ENCODE results near the gene NUAK1.
A peak's percentile ranks its signal among the peaks of the same experiment; 100 is the strongest.

NUAK1 gene

DNA sequence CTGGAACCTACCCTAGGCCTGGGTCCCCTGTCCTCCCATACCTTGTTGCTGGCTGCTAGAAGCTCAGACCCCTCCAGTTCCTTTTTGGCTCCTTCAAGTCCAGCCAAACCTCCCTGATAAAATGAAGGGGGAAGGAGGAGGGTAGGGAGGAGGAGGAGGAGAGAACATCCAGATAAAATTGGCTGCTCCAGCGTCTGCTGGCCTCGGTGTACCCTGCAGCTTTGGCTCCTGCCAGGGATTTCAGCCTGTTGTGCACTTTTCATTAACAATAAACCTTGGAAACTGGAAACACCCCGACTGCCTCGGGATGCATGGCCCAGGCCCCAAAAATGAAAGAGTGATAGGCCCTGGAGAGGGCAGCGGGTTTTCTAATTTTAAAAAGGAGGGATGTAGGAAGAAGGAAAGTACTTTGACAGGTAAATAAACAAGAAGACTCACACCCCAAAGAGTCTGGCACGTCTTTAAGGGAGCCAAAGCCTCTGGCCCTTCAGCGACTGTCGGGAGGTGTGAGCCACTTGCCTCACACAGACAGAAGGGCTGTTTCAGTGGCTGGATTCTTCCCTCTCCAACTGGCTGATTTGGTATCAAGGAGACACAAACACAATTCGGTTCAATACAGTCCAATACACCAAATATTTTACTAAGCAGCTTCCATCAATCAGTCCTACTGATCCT lies 49.8 kb downstream of the NUAK1 start:
- TF ChIP-seq, protein P1, sequence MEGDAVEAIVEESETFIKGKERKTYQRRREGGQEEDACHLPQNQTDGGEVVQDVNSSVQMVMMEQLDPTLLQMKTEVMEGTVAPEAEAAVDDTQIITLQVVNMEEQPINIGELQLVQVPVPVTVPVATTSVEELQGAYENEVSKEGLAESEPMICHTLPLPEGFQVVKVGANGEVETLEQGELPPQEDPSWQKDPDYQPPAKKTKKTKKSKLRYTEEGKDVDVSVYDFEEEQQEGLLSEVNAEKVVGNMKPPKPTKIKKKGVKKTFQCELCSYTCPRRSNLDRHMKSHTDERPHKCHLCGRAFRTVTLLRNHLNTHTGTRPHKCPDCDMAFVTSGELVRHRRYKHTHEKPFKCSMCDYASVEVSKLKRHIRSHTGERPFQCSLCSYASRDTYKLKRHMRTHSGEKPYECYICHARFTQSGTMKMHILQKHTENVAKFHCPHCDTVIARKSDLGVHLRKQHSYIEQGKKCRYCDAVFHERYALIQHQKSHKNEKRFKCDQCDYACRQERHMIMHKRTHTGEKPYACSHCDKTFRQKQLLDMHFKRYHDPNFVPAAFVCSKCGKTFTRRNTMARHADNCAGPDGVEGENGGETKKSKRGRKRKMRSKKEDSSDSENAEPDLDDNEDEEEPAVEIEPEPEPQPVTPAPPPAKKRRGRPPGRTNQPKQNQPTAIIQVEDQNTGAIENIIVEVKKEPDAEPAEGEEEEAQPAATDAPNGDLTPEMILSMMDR (IDR thresholded peaks at IDR 0.05; ENCODE audit: low read depth, low read length) = no peak
- H3K4me3 ChIP-seq (ENCODE audit: low read depth, low read length) = no peak overlapping the region

DNA sequence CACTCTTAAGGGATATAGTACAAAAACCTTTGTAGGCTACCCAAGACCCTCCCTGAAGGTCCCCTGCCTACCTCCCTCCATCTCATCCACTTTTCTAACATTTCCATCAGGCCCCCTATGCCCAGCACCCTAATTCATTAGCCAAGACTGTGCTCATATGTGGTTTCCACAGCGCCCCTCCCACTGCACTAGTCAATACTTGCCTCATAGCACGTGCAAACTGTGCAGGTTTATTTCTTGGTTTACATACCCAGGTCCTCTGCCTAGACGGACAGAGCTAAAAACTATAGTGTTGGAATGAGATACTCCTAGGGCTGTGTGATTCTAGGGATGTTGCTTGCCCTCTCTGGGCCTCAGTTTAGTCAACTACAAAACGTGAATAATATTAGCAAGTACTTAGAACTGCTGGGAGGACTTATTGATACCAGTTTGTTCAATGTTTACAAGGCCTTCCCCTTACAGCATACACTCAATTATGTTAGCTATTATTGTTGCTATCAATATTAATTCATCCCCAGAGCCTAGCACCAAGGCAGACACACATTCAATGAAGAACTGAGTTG lies 50.4 kb downstream of the NUAK1 start:
- TF ChIP-seq, protein P1 (IDR thresholded peaks at IDR 0.05; ENCODE audit: low read depth, low read length) = no peak

DNA sequence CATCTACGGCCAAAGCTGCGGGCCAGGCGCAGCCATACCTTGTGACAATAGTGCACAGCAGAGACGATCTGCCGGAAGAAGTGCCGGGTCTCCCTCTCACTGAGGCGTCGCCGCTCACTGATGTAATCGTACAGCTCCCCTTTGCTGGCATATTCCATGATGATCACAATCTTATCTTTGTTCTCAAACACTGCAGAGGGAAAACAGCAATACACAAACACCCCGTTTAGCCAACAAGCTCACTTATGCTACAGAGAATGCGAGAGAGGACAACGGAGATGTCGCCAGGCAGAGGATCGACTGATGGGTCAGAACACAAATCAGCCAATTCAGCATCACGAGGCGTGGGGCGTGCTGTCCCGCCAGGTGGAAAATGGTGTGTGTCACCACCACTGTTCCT lies 52.1 kb downstream of the NUAK1 start:
- TF ChIP-seq, protein P1 (IDR thresholded peaks at IDR 0.05; ENCODE audit: low read depth, low read length) = no peak
- H3K4me3 ChIP-seq (ENCODE audit: low read depth, low read length) = no peak overlapping the region

More for the DNA sequence above, 50.4 kb downstream of the NUAK1 start:
- H3K4me3 ChIP-seq (ENCODE audit: low read depth, low read length) = no peak overlapping the region

DNA sequence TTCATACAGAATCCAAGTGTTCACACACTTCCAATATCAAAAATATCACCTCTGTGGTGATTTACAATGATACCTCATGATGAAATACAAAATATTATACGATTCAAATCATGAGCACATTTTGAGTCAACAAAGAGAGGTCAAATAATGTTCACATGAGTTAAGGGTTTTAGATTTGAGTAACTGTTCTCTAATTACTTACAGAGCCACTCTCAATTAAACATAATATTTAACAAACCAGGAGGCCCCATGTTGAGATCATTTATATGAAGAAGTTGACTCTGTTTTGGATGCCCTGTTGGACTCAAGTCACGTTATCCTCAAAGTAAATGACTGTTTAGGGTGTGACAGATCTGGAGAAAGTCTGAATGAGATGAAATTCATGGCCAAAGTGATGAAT lies 53.5 kb downstream of the NUAK1 start:
- TF ChIP-seq, protein P1 (IDR thresholded peaks at IDR 0.05; ENCODE audit: low read depth, low read length) = no peak
- H3K4me3 ChIP-seq (ENCODE audit: low read depth, low read length) = no peak overlapping the region

DNA sequence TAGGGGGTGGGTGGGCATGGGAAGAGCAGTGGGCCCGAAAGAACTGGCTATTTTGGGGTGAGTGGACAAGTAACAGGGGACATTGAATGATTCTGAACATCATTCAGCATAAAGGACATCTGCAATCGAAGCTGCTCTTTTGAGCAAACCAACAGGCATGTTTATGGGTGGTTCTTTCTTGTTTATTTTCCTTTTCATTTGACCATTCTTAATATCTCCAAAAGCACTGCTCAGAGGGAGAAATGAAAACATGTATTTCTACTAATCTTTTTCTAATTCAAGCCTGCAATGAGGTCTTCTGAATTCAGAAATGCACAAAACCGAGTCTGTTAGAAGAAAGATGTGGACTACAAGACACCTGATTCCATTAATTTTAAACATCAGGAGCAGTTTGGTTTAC lies 54.0 kb downstream of the NUAK1 start:
- TF ChIP-seq, protein P1 (IDR thresholded peaks at IDR 0.05; ENCODE audit: low read depth, low read length) = no peak

DNA sequence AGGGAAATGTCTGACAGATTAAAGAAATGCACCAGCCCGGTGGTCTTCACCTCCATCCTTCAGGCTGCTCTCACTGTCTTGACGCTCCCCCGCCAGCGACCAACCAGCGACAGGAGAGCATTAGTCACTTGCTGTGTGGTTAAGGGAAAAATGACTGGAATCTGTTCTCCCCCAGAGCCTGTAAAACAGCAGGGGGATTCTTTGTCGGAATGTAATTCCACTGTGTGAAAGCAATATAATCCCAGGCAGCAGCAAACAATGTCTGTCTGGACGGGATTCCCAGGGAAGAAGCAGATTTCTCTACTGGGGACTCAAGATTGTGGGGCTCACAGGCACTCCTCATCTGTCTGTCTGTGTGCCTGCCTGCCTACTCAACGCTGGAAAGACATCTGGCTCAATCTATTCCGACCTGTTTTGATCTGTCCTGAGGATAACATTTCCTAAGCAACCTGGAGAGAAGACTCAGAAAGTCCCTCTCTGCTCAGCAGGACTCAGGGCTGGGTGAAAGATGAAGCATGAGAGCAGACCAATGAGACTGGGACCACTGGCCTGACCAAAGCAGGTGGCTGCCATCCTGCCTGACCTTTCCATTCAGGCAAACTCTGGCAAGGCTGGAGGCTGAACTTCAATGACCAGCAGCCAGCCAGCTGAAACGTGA lies 54.6 kb downstream of the NUAK1 start:
- H3K4me3 ChIP-seq (ENCODE audit: low read depth, low read length) = 0 out of 2 replicates have a peak overlapping the region, but pooled peaks have one; percentile 24
- TF ChIP-seq, protein P1 (IDR thresholded peaks at IDR 0.05; ENCODE audit: low read depth, low read length) = no peak

More for the DNA sequence above, 54.0 kb downstream of the NUAK1 start:
- no peak overlapping the region for H3K4me3 ChIP-seq (ENCODE audit: low read depth, low read length)

All from WI38 (cell line).